Measurements from ENCODE around the gene RBPJ. TPM values are rescaled to one million over a fixed set of nuclear protein-coding genes. Genes with fewer than 3 reads are reported as not detected.

Gene RBPJ
- total and polyA plus RNA-seq, 2 of the 8 experiments (the other 6 are each of a cell fraction or from before 2014, with no cell fraction given), result 65.5 to 217 TPM

DNA sequence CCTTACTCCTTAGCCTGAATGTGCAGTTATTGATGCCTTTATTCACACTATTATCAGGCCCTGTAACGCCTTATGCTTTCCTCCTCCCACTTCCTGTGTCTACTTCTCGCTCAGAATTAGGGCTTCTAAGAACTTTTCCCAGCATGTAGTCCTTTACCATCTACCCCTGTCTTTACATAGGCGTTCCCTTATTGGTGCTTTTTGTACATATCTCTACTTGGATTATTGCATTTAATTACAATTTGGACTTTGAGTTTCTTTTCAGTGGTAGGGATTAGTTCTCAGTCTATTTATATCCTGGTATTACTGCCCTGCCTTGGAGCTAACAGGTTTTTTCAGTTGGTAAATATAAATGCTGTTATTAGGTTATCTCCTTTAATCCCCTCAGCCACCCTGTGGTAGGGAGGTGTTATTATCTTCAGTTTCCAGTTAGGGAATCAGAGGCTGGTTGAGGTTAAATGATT lies 84.0 kb downstream of the RBPJ start:
- no peak overlapping the region for H3K14ac ChIP-seq (ENCODE audit: insufficient read length)
- H3K27me3 ChIP-seq (replicated peaks in 1 of 4; ENCODE audit: control insufficient read depth in 3 of 4, extremely low read depth in 1 of 4, insufficient read depth in 3 of 4, low read length in 3 of 4), result no peaks in the 10 kb centered on the region
- no peak overlapping the region for H3K4me3 ChIP-seq (ENCODE audit: extremely low read depth in 1 of 4, insufficient read depth in 2 of 4, low read depth in 3 of 4, low read length in 4 of 4)
- H3K23me2 ChIP-seq (ENCODE audit: low read depth, low read length), result no peaks in the 10 kb centered on the region
- no peak overlapping the region for H4K8ac ChIP-seq (ENCODE audit: extremely low read depth, insufficient read depth, low read length)
- H2AK5ac ChIP-seq (ENCODE audit: low read depth, low read length), result no peak overlapping the region
- no peak overlapping the region for H3K4ac ChIP-seq (replicated peaks; ENCODE audit: insufficient read length, low read depth, low read length)
- no peak overlapping the region for H2BK20ac ChIP-seq (ENCODE audit: low read length)
- no peak overlapping the region for H3K56ac ChIP-seq (replicated peaks; ENCODE audit: insufficient read length, low read depth, low read length)
- H3K18ac ChIP-seq (ENCODE audit: extremely low read depth, low read length), result no peak overlapping the region
- no peak for DNase-seq (ENCODE audit: low read depth in 1 of 2, low spot score in 2 of 2)
- H3K79me1 ChIP-seq (ENCODE audit: low read depth, low read length), result no peaks in the 10 kb centered on the region; the same call in 1 of the 2 replicates
- no peak overlapping the region for H3K23ac ChIP-seq (ENCODE audit: insufficient read length)
- peak overlapping the region; percentile 66; the same call in 1 of the 2 replicates for H2BK5ac ChIP-seq (ENCODE audit: low read depth, low read length)
- peaks cover 0 to 6% of the 10 kb centered on the region in 2 experiments; a peak in 2 of 4 replicates for H3K9me3 ChIP-seq (ENCODE audit: insufficient read depth in 2 of 2, low read depth in 1 of 2, low read length in 1 of 2)
- POLR2A ChIA-PET (ENCODE audit: partially characterized antibody), result interaction anchor here (0.6 to 1.6 kb wide), 2 partner anchors 12 to 14 kb away, joined by 3 to 4 read pairs; no protein-coding TSS in a partner anchor
- no peak overlapping the region for H4K5ac ChIP-seq (ENCODE audit: insufficient read length, low read depth, low read length)
- 86% methylated on average over 3 of the region's 3 CpGs; no CpG with 5 or more reads in 1 of the 2 experiments for whole genome bisulfite sequencing, 2 experiments (ENCODE audit: extremely low coverage in 1 of 2, insufficient coverage in 1 of 2, insufficient read length in 1 of 2, insufficient replicate concordance in 2 of 2, low coverage in 1 of 2, low lambda C conversion rate in 2 of 2, missing lambda C conversion rate in 1 of 2)
- H3K79me2 ChIP-seq (ENCODE audit: control insufficient read depth in 1 of 2, insufficient read depth in 2 of 2, low read length in 2 of 2), result peaks cover 0 to 68% of the 10 kb centered on the region in 2 experiments; a peak in 3 of 4 replicates
- H4K20me1 ChIP-seq (replicated peaks in 1 of 2; ENCODE audit: control insufficient read depth in 1 of 2, insufficient read depth in 2 of 2, low read length in 2 of 2), result peaks cover 0 to 2% of the 10 kb centered on the region in 2 experiments
- no peak overlapping the region for H3K9ac ChIP-seq (replicated peaks in 1 of 4; ENCODE audit: extremely low read depth in 1 of 4, low read depth in 3 of 4, low read length in 3 of 4)
- H3K4me2 ChIP-seq (ENCODE audit: insufficient read depth in 1 of 2, low read depth in 2 of 2, low read length in 2 of 2), result no peak overlapping the region
- no peak overlapping the region for H2BK12ac ChIP-seq (ENCODE audit: low read depth, low read length)
- H3K36me3 ChIP-seq (ENCODE audit: control insufficient read depth in 2 of 4, insufficient read depth in 4 of 4, low read length in 3 of 4), result peaks cover 0 to 38% (median 4%) of the 10 kb centered on the region in 4 experiments; a peak in 3 of 8 replicates
- H2AFZ ChIP-seq (ENCODE audit: low read length), result no peak overlapping the region
- no peak overlapping the region for H3K27ac ChIP-seq (ENCODE audit: low read depth, low read length)
- CTCF ChIA-PET (ENCODE audit: partially characterized antibody), result interaction anchor here (0.6 to 2.4 kb wide), 12 partner anchors 10 to 443 kb away, joined by 3 to 14 read pairs (median 4); no protein-coding TSS in a partner anchor
- peaks cover 0 to 10% (median 4%) of the 10 kb centered on the region in 4 experiments; a peak in 4 of 7 replicates for H3K4me1 ChIP-seq (replicated peaks in 1 of 4; ENCODE audit: control insufficient read depth in 3 of 4, insufficient read depth in 4 of 4, low read length in 3 of 4)
- H2BK15ac ChIP-seq (ENCODE audit: low read length), result no peak overlapping the region
- peak; percentile 19 for FAIRE-seq
- H4K91ac ChIP-seq (replicated peaks; ENCODE audit: insufficient read length, low read length), result no peak overlapping the region
- H2BK120ac ChIP-seq (replicated peaks; ENCODE audit: low read depth, low read length), result no peak overlapping the region
- no peak for TF ChIP-seq RBBP5 (IDR thresholded peaks at IDR 0.05; ENCODE audit: borderline replicate concordance, low read depth, low read length)

Data from H1 (cell line).